ENCODE measurements around the gene LYZL2. TPM values are rescaled to one million over a fixed set of nuclear protein-coding genes. Genes with fewer than 3 reads are reported as not detected.
"Not testable (repeated sequence)": the region's sequence is repeated elsewhere in the genome, so short reads cannot be mapped to it uniquely, and the experiment has no call there.

LYZL2 gene
- total and polyA plus RNA-seq, 4 donors, result not detected

DNA sequence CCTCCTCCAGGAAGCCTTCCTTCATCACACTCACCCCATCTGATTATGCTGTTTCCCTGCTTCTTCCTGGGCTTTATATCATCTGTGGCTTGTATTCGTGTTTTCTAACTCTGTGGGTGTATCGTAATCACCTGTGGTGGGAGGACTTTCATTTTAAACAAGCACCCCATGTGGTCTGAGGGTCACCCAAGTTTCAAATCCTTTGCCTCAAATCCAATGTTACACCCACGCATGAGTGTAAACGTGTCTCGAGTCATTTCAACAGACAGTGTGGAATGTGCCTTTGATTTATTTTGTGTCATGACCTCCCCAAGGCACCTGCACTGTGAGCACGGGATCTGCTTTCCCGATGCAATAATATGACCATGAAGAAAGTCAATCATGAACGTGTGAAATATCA, 17.5 kb upstream of the LYZL2 start:
- H3K4me1 ChIP-seq (ENCODE audit: control insufficient read depth in 4 of 4, insufficient read depth in 4 of 4, low read length in 3 of 4), result no peaks in the 10 kb centered on the region
- no peak overlapping the region for H3K9ac ChIP-seq (ENCODE audit: low read depth in 1 of 2, low read length in 2 of 2)
- 73% methylated on average over 8 of the region's 8 CpGs for WGBS
- no peaks in the 10 kb centered on the region for H3K9me3 ChIP-seq (ENCODE audit: control insufficient read depth in 4 of 4, low read length in 3 of 4)
- H3K27ac ChIP-seq (ENCODE audit: low read depth in 1 of 2, low read length in 2 of 2), result no peak overlapping the region
- H3K4me3 ChIP-seq (ENCODE audit: low read depth in 1 of 3, low read length in 3 of 3), result no peak overlapping the region
- TF ChIP-seq, protein P1, sequence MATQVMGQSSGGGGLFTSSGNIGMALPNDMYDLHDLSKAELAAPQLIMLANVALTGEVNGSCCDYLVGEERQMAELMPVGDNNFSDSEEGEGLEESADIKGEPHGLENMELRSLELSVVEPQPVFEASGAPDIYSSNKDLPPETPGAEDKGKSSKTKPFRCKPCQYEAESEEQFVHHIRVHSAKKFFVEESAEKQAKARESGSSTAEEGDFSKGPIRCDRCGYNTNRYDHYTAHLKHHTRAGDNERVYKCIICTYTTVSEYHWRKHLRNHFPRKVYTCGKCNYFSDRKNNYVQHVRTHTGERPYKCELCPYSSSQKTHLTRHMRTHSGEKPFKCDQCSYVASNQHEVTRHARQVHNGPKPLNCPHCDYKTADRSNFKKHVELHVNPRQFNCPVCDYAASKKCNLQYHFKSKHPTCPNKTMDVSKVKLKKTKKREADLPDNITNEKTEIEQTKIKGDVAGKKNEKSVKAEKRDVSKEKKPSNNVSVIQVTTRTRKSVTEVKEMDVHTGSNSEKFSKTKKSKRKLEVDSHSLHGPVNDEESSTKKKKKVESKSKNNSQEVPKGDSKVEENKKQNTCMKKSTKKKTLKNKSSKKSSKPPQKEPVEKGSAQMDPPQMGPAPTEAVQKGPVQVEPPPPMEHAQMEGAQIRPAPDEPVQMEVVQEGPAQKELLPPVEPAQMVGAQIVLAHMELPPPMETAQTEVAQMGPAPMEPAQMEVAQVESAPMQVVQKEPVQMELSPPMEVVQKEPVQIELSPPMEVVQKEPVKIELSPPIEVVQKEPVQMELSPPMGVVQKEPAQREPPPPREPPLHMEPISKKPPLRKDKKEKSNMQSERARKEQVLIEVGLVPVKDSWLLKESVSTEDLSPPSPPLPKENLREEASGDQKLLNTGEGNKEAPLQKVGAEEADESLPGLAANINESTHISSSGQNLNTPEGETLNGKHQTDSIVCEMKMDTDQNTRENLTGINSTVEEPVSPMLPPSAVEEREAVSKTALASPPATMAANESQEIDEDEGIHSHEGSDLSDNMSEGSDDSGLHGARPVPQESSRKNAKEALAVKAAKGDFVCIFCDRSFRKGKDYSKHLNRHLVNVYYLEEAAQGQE (IDR thresholded peaks at IDR 0.05), result no peak
- TF ChIP-seq HNF4G (IDR thresholded peaks at IDR 0.05), result no peak
- TF ChIP-seq, protein P2, sequence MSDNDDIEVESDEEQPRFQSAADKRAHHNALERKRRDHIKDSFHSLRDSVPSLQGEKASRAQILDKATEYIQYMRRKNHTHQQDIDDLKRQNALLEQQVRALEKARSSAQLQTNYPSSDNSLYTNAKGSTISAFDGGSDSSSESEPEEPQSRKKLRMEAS (IDR thresholded peaks at IDR 0.05), result no peak
- H3K27me3 ChIP-seq (ENCODE audit: control insufficient read depth in 4 of 4, insufficient read depth in 4 of 4, low read length in 3 of 4), result no peaks in the 10 kb centered on the region
- no peaks in the 10 kb centered on the region for H3K36me3 ChIP-seq (ENCODE audit: control insufficient read depth in 4 of 4, insufficient read depth in 3 of 4, low read depth in 1 of 4, low read length in 3 of 4)
- no peak for DNase-seq (ENCODE audit: low spot score)

DNA sequence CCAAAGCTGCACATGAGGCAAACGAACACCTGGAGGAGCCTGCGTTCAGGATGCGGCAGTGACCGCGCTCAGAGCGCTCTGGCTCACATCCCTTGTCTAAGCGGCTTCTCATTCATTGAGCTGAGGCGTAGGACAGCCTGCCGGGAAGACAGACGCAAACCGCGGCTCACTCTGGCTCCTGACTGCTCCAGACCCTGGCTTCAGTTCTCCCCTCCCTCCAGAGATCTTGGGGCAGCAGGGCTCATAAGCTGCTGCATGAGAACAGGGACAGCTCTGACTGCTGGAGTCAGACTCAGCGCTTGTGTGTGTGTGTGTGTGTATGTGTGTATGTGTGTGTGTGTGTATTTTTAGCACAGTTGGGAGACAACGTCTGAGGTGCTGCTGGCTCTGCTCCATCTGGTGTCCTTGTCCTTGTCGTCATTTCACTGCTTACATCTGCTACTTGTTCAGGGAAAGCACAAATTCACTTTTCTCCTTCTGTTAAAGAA, 15.8 kb upstream of the LYZL2 start:
- Histone ChIP-seq H3K27ac (ENCODE audit: low read depth in 1 of 2, low read length in 2 of 2) (no peak overlapping the region), H3K4me3 (ENCODE audit: low read depth in 1 of 3, low read length in 3 of 3) (no peak overlapping the region), H3K9me3 (ENCODE audit: control insufficient read depth in 4 of 4, low read length in 3 of 4) (no peaks in the 10 kb centered on the region), H3K4me1 (ENCODE audit: control insufficient read depth in 4 of 4, insufficient read depth in 4 of 4, low read length in 3 of 4) (no peaks in the 10 kb centered on the region), H3K27me3 (ENCODE audit: control insufficient read depth in 4 of 4, insufficient read depth in 4 of 4, low read length in 3 of 4) (no peaks in the 10 kb centered on the region), H3K36me3 (ENCODE audit: control insufficient read depth in 4 of 4, insufficient read depth in 3 of 4, low read depth in 1 of 4, low read length in 3 of 4) (no peaks in the 10 kb centered on the region), H3K9ac (ENCODE audit: low read depth in 1 of 2, low read length in 2 of 2) (no peak overlapping the region)
- no peak for DNase-seq (ENCODE audit: low spot score)
- TF ChIP-seq, protein P2 (IDR thresholded peaks at IDR 0.05), result no peak
- TF ChIP-seq YY1 (IDR thresholded peaks at IDR 0.05), result no peak
- TF ChIP-seq JUND (IDR thresholded peaks at IDR 0.05), result no peak
- TF ChIP-seq CTCF (IDR thresholded peaks at IDR 0.05; ENCODE audit: low read depth, low read length, missing input control), result no peak
- no peak for TF ChIP-seq NR2F2 (IDR thresholded peaks at IDR 0.05)
- TF ChIP-seq HNF4A (conservative IDR thresholded peaks at IDR 0.05), result no peak
- TF ChIP-seq RXRA (IDR thresholded peaks at IDR 0.05), result no peak
- no peak for TF ChIP-seq GABPA (IDR thresholded peaks at IDR 0.05 in 1 of 2, conservative IDR thresholded peaks at IDR 0.05 in 1 of 2)
- TF ChIP-seq, protein P3, sequence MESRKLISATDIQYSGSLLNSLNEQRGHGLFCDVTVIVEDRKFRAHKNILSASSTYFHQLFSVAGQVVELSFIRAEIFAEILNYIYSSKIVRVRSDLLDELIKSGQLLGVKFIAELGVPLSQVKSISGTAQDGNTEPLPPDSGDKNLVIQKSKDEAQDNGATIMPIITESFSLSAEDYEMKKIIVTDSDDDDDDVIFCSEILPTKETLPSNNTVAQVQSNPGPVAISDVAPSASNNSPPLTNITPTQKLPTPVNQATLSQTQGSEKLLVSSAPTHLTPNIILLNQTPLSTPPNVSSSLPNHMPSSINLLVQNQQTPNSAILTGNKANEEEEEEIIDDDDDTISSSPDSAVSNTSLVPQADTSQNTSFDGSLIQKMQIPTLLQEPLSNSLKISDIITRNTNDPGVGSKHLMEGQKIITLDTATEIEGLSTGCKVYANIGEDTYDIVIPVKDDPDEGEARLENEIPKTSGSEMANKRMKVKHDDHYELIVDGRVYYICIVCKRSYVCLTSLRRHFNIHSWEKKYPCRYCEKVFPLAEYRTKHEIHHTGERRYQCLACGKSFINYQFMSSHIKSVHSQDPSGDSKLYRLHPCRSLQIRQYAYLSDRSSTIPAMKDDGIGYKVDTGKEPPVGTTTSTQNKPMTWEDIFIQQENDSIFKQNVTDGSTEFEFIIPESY (IDR thresholded peaks at IDR 0.05), result no peak
- WGBS, result 15% methylated on average over 14 of the region's 15 CpGs

GRCh38 chr10:30644408-30644861, 14.9 kb upstream of the LYZL2 start:
- 80% methylated on average over 5 of the region's 5 CpGs for whole genome bisulfite sequencing
- not testable (repeated sequence) for H3K9ac ChIP-seq (ENCODE audit: low read depth in 1 of 2, low read length in 2 of 2); H3K27me3 ChIP-seq (ENCODE audit: control insufficient read depth in 4 of 4, insufficient read depth in 4 of 4, low read length in 3 of 4); H3K4me3 ChIP-seq (ENCODE audit: low read depth in 1 of 3, low read length in 3 of 3); H3K9me3 ChIP-seq (ENCODE audit: control insufficient read depth in 4 of 4, low read length in 3 of 4); DNase-seq (ENCODE audit: low spot score); H3K36me3 ChIP-seq (ENCODE audit: control insufficient read depth in 4 of 4, insufficient read depth in 3 of 4, low read depth in 1 of 4, low read length in 3 of 4); H3K4me1 ChIP-seq (ENCODE audit: control insufficient read depth in 4 of 4, insufficient read depth in 4 of 4, low read length in 3 of 4); H3K27ac ChIP-seq (ENCODE audit: low read depth in 1 of 2, low read length in 2 of 2)

DNA sequence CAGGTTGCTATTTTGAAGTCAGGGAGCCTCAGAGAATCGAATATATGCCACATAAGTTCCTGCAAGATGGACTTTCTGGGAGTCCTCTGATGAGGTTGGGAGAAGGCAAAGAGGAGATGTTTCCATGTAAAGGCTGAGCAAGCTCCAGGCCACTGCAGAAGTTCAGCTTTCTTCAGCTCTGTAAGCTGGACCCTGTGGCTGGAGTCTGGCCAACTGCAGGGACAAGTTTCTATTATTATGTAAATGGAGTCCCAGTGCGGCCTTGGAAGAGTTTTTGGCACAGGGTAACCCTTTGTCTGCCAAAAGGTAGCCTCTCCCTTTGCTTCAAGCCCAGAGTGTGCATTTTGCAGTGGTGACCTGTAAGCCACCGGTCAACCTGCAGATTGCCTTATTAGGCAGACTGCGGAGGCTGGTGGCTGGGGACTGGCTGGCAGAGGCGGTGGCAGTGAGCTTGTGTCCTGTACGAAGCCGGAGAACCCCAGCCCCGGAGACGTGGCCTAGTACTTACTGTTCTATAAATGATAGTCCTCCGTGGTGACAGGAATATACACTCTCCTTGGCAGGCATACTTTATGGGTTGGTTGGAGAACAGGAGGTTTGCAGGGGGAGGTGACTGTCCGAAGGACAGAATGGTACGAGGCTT, 14.1 kb upstream of the LYZL2 start:
- H3K27ac ChIP-seq (ENCODE audit: low read depth in 1 of 2, low read length in 2 of 2); H3K9ac ChIP-seq (ENCODE audit: low read depth in 1 of 2, low read length in 2 of 2); H3K27me3 ChIP-seq (ENCODE audit: control insufficient read depth in 4 of 4, insufficient read depth in 4 of 4, low read length in 3 of 4); H3K4me3 ChIP-seq (ENCODE audit: low read depth in 1 of 3, low read length in 3 of 3); H3K36me3 ChIP-seq (ENCODE audit: control insufficient read depth in 4 of 4, insufficient read depth in 3 of 4, low read depth in 1 of 4, low read length in 3 of 4); H3K9me3 ChIP-seq (ENCODE audit: control insufficient read depth in 4 of 4, low read length in 3 of 4); DNase-seq (ENCODE audit: low spot score); H3K4me1 ChIP-seq (ENCODE audit: control insufficient read depth in 4 of 4, insufficient read depth in 4 of 4, low read length in 3 of 4): not testable (repeated sequence)
- WGBS, result 68% methylated on average over 12 of the region's 12 CpGs

All from liver (tissue), 9 donors.